Keratinocyte (primary cell): ENCODE results near the gene HAPLN1.
"Not testable (repeated sequence)": the region's sequence is repeated elsewhere in the genome, so short reads cannot be mapped to it uniquely, and the experiment has no call there.

ENCODE experiments used
- CTCF ChIP-seq, 3 experiments: IDR thresholded peaks in 1 of 3; conservative IDR thresholded peaks in 1 of 3; optimal IDR thresholded peaks in 1 of 3; 2 replicates in 2 of 3; 3 replicates in 1 of 3; pipeline versions ENCODE3 to v1.5.1; 2011; ENCODE audit warnings: low read length in 3 of 3, mild to moderate bottlenecking in 3 of 3, moderate library complexity in 2 of 3, control low read depth in 1 of 3, inconsistent platforms in 1 of 3; ENCODE audit not compliant: insufficient read depth in 2 of 3; ENCODE audit errors: extremely low read depth in 1 of 3
- EZH2 ChIP-seq: IDR thresholded peaks from one replicate; pipeline ENCODE4 v1.6.1; 2012; ENCODE audit warnings: inconsistent platforms, mild to moderate bottlenecking, low read length, moderate library complexity

GRCh38 chr5:83736169-83736568 lies 15.5 kb upstream of the HAPLN1 start:
- not testable (repeated sequence) for TF ChIP-seq CTCF (optimal IDR thresholded peaks at IDR 0.05 in 1 of 3, IDR thresholded peaks at IDR 0.05 in 1 of 3, conservative IDR thresholded peaks at IDR 0.05 in 1 of 3; ENCODE audit: extremely low read depth in 1 of 3, insufficient read depth in 2 of 3, low read length in 3 of 3); EZH2
